GM18505 (cell line): ENCODE results near the gene ATP6V1G2.

Source experiments
- ATAC-seq: cut with Tn5 transposase; IDR thresholded peaks from one replicate; pipeline ENCODE4 v1.9.1; 2021; ENCODE audit not compliant: unreplicated experiment
- POLR2A ChIP-seq: IDR thresholded peaks from 4 replicates; pipeline ENCODE4 v1.6.1; 2011; ENCODE audit warnings: borderline replicate concordance; ENCODE audit not compliant: insufficient read depth, insufficient read length; ENCODE audit errors: extremely low read depth

The ATP6V1G2 gene

DNA sequence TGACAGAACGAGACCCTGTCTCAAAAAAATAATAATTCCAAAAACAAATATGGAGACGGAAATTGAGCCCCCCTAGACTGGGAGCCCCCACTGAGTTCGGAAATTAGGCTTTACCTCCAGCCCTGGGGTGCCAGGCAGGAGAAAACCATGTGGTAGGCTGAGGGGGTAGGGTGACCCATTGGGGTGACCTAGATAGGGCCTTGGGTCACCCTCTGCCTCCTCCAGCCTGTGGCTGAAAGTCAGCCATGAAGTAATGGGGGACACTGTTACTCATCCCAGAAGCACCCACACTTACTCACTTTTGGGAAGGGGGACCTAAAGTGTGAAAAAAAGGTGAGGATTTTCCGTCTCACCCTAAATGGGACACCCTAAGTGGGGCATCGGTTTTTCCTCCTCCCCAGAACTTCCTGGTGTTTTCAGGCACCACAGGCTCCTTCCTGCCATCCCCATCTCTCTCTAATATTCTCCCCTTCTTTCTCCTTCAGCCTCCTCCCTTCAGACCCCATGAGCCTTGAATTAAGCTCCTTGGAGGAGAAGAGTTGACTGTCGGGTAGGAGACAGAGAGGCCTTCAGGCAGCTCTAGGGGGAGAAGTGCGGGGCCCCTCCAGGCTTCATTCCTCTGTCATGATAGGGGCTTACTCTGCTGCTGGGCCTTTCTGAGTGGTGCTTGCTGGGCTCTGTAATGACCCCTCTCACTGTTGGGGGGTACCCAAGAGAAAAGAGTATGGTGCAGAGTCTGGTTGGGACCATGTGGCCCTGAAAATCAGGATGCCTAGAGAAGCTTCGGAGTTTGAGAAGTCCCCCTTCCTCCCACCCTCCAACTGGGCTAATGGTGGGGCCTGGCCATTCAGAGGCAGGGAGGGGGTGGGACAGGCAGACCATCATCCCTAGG lies 33.4 kb upstream of the ATP6V1G2 start:
- ATAC-seq = no peak
- peak; percentile 47 for TF ChIP-seq POLR2A

DNA sequence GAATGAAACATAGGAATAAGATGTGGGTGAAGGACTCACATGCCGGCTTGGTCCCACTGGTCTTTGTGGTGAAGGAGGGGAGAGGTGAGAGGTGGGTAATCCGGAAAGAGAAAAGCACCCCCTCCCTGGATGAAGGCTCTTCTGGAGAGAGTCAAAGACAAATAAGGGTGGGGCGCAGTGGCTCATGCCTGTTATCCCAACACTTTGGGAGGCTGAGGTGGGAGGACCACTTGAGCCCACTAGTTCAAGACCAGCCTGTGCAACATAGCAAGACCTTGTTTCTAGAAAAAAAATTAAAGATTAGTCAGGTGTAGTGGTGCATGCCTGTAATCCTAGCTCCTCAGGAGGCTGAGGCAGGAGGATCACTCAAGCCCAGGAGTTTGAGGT lies 32.7 kb upstream of the ATP6V1G2 start:
- TF ChIP-seq POLR2A = no peak
- ATAC-seq = no peak

DNA sequence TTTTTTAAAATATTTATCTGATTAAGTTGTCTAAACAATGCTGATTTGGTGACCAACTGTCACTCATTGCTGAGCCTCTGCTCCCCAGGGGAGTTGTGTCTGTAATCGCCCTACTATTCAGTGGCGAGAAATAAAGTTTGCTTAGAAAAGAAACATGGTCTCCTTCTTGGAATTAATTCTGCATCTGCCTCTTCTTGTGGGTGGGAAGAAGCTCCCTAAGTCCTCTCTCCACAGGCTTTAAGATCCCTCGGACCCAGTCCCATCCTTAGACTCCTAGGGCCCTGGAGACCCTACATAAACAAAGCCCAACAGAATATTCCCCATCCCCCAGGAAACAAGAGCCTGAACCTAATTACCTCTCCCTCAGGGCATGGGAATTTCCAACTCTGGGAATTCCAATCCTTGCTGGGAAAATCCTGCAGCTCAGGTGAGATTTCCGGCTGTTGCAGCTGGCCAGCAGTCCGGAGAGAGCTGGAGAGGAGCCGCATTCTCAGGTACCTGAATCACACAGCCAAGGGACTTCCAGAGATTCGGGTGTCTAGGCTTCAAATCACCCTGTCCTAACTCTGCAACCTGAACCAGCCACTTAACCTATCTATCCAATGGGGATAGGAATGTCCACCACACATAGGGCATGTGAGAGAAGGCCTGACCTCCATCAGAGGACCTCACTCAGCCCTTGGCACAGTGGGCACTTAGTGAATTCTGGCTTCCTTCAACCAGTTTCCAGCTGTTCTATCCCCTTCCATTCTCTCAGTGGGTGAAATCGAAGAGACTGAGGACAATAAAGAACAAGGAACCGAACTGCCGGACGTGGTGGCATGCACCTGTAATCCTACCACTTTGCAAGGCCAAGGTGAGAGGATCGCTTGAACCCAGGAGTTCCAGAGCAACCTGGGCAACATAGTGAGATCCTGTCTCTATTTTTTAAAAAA lies 32.0 kb upstream of the ATP6V1G2 start:
- ATAC-seq = no peak
- peak; percentile 69 for TF ChIP-seq POLR2A

DNA sequence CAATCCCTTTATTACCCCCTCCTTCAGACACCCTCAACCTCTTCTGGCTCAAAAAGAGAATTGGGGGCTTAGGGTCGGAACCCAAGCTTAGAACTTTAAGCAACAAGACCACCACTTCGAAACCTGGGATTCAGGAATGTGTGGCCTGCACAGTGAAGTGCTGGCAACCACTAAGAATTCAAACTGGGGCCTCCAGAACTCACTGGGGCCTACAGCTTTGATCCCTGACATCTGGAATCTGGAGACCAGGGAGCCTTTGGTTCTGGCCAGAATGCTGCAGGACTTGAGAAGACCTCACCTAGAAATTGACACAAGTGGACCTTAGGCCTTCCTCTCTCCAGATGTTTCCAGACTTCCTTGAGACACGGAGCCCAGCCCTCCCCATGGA lies 31.2 kb upstream of the ATP6V1G2 start:
- TF ChIP-seq POLR2A = peak; percentile 15

DNA sequence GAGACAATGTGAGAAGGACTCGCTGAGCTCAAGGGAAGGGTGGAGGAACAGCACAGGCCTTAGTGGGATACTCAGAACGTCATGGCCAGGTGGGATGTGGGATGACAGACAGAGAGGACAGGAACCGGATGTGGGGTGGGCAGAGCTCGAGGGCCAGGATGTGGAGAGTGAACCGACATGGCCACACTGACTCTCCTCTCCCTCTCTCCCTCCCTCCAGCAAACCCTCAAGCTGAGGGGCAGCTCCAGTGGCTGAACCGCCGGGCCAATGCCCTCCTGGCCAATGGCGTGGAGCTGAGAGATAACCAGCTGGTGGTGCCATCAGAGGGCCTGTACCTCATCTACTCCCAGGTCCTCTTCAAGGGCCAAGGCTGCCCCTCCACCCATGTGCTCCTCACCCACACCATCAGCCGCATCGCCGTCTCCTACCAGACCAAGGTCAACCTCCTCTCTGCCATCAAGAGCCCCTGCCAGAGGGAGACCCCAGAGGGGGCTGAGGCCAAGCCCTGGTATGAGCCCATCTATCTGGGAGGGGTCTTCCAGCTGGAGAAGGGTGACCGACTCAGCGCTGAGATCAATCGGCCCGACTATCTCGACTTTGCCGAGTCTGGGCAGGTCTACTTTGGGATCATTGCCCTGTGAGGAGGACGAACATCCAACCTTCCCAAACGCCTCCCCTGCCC lies 30.6 kb upstream of the ATP6V1G2 start:
- no peak for ATAC-seq
- peak; percentile 76 for TF ChIP-seq POLR2A

More for the DNA sequence above, 31.2 kb upstream of the ATP6V1G2 start:
- ATAC-seq = no peak

DNA sequence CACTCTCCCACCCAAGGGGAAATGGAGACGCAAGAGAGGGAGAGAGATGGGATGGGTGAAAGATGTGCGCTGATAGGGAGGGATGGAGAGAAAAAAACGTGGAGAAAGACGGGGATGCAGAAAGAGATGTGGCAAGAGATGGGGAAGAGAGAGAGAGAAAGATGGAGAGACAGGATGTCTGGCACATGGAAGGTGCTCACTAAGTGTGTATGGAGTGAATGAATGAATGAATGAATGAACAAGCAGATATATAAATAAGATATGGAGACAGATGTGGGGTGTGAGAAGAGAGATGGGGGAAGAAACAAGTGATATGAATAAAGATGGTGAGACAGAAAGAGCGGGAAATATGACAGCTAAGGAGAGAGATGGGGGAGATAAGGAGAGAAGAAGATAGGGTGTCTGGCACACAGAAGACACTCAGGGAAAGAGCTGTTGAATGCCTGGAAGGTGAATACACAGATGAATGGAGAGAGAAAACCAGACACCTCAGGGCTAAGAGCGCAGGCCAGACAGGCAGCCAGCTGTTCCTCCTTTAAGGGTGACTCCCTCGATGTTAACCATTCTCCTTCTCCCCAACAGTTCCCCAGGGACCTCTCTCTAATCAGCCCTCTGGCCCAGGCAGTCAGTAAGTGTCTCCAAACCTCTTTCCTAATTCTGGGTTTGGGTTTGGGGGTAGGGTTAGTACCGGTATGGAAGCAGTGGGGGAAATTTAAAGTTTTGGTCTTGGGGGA lies 29.7 kb upstream of the ATP6V1G2 start:
- ATAC-seq = no peak
- no peak for TF ChIP-seq POLR2A

DNA sequence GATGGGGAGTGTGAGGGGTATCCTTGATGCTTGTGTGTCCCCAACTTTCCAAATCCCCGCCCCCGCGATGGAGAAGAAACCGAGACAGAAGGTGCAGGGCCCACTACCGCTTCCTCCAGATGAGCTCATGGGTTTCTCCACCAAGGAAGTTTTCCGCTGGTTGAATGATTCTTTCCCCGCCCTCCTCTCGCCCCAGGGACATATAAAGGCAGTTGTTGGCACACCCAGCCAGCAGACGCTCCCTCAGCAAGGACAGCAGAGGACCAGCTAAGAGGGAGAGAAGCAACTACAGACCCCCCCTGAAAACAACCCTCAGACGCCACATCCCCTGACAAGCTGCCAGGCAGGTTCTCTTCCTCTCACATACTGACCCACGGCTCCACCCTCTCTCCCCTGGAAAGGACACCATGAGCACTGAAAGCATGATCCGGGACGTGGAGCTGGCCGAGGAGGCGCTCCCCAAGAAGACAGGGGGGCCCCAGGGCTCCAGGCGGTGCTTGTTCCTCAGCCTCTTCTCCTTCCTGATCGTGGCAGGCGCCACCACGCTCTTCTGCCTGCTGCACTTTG lies 29.0 kb upstream of the ATP6V1G2 start, which contains the start of gene TNF:
Gene TNF, plus strand, starts transcription at position 231 of the 567 bp plus-strand sequence. Its CDS starts 177 bp downstream, at position 408.
- peak; percentile 100 for TF ChIP-seq POLR2A
- no peak for ATAC-seq

DNA sequence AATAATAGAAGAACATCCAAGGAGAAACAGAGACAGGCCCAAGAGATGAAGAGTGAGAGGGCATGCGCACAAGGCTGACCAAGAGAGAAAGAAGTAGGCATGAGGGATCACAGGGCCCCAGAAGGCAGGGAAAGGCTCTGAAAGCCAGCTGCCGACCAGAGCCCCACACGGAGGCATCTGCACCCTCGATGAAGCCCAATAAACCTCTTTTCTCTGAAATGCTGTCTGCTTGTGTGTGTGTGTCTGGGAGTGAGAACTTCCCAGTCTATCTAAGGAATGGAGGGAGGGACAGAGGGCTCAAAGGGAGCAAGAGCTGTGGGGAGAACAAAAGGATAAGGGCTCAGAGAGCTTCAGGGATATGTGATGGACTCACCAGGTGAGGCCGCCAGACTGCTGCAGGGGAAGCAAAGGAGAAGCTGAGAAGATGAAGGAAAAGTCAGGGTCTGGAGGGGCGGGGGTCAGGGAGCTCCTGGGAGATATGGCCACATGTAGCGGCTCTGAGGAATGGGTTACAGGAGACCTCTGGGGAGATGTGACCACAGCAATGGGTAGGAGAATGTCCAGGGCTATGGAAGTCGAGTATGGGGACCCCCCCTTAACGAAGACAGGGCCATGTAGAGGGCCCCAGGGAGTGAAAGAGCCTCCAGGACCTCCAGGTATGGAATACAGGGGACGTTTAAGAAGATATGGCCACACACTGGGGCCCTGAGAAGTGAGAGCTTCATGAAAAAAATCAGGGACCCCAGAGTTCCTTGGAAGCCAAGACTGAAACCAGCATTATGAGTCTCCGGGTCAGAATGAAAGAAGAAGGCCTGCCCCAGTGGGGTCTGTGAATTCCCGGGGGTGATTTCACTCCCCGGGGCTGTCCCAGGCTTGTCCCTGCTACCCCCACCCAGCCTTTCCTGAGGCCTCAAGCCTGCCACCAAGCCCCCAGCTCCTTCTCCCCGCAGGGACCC lies 28.0 kb upstream of the ATP6V1G2 start:
- ATAC-seq = no peak
- peak; percentile 66 for TF ChIP-seq POLR2A

DNA sequence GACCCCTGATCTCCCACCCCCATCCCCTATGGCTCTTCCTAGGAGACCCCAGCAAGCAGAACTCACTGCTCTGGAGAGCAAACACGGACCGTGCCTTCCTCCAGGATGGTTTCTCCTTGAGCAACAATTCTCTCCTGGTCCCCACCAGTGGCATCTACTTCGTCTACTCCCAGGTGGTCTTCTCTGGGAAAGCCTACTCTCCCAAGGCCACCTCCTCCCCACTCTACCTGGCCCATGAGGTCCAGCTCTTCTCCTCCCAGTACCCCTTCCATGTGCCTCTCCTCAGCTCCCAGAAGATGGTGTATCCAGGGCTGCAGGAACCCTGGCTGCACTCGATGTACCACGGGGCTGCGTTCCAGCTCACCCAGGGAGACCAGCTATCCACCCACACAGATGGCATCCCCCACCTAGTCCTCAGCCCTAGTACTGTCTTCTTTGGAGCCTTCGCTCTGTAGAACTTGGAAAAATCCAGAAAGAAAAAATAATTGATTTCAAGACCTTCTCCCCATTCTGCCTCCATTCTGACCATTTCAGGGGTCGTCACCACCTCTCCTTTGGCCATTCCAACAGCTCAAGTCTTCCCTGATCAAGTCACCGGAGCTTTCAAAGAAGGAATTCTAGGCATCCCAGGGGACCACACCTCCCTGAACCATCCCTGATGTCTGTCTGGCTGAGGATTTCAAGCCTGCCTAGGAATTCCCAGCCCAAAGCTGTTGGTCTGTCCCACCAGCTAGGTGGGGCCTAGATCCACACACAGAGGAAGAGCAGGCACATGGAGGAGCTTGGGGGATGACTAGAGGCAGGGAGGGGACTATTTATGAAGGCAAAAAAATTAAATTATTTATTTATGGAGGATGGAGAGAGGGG lies 27.1 kb upstream of the ATP6V1G2 start:
- ATAC-seq = no peak
- no peak for TF ChIP-seq POLR2A

DNA sequence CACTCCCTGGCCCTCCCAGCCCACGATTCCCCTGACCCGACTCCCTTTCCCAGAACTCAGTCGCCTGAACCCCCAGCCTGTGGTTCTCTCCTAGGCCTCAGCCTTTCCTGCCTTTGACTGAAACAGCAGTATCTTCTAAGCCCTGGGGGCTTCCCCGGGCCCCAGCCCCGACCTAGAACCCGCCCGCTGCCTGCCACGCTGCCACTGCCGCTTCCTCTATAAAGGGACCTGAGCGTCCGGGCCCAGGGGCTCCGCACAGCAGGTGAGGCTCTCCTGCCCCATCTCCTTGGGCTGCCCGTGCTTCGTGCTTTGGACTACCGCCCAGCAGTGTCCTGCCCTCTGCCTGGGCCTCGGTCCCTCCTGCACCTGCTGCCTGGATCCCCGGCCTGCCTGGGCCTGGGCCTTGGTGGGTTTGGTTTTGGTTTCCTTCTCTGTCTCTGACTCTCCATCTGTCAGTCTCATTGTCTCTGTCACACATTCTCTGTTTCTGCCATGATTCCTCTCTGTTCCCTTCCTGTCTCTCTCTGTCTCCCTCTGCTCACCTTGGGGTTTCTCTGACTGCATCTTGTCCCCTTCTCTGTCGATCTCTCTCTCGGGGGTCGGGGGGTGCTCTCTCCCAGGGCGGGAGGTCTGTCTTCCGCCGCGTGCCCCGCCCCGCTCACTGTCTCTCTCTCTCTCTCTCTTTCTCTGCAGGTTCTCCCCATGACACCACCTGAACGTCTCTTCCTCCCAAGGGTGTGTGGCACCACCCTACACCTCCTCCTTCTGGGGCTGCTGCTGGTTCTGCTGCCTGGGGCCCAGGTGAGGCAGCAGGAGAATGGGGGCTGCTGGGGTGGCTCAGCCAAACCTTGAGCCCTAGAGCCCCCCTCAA lies 25.9 kb upstream of the ATP6V1G2 start, which contains the start of gene LTA:
Gene LTA, plus strand, starts transcription at position 249 of the 871 bp plus-strand sequence. Its CDS starts 454 bp downstream, at position 703.
- TF ChIP-seq POLR2A = peak; percentile 90
- ATAC-seq = no peak
